ENCODE results near the gene CEP295NL. TPM values are rescaled to one million over a fixed set of nuclear protein-coding genes. Genes with fewer than 3 reads are reported as not detected.
"Not testable (repeated sequence)": the region's sequence is repeated elsewhere in the genome, so short reads cannot be mapped to it uniquely, and the experiment has no call there.

CEP295NL gene
- total and polyA plus RNA-seq, 2 experiments from 2014 or later, result 0.21 TPM; not detected in 1

GRCh38 chr17:78868391-78868790 is 34.6 kb downstream of the CEP295NL start:
- no peaks in the 10 kb centered on the region for H3K36me3 ChIP-seq
- H3K27ac ChIP-seq, result no peak overlapping the region
- no peak overlapping the region for H3K4me3 ChIP-seq
- TF ChIP-seq, protein P1, sequence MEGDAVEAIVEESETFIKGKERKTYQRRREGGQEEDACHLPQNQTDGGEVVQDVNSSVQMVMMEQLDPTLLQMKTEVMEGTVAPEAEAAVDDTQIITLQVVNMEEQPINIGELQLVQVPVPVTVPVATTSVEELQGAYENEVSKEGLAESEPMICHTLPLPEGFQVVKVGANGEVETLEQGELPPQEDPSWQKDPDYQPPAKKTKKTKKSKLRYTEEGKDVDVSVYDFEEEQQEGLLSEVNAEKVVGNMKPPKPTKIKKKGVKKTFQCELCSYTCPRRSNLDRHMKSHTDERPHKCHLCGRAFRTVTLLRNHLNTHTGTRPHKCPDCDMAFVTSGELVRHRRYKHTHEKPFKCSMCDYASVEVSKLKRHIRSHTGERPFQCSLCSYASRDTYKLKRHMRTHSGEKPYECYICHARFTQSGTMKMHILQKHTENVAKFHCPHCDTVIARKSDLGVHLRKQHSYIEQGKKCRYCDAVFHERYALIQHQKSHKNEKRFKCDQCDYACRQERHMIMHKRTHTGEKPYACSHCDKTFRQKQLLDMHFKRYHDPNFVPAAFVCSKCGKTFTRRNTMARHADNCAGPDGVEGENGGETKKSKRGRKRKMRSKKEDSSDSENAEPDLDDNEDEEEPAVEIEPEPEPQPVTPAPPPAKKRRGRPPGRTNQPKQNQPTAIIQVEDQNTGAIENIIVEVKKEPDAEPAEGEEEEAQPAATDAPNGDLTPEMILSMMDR (IDR thresholded peaks at IDR 0.05; ENCODE audit: low read depth, low read length), result no peak
- no peak for DNase-seq (ENCODE audit: low read depth in 1 of 2, low spot score in 1 of 2)
- H3K9me3 ChIP-seq (ENCODE audit: low read depth), result no peaks in the 10 kb centered on the region
- no peaks in the 10 kb centered on the region for H3K27me3 ChIP-seq
- no peaks in the 10 kb centered on the region for H3K4me1 ChIP-seq (ENCODE audit: low read depth)

DNA sequence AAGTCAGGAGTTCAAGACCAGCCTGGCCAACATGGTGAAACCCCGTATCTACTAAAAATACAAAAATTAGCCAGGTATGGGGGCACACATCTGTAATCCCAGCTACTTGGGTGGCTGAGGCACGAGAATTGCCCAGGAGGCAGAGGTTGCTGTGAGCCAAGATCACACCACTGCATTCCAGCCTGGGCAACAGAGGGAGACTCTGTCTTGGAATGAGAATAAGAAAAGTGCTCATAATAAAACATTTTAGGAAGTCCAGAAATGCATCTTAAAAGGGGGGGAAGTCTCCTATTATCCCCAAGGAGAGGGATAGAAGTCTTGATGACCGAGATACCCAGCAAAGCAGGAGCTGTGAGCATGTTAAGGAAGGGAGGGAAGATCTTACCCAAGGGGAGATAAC is 36.0 kb downstream of the CEP295NL start:
- not testable (repeated sequence) for H3K36me3 ChIP-seq; H3K27ac ChIP-seq; H3K4me1 ChIP-seq (ENCODE audit: low read depth); DNase-seq (ENCODE audit: low read depth in 1 of 2, low spot score in 1 of 2); H3K4me3 ChIP-seq; H3K9me3 ChIP-seq (ENCODE audit: low read depth); H3K27me3 ChIP-seq

GRCh38 chr17:78865682-78866390 is 37.2 kb downstream of the CEP295NL start:
- no peak overlapping the region for H3K4me3 ChIP-seq
- peak; percentile 81 to 83 for DNase-seq (ENCODE audit: low read depth in 1 of 2, low spot score in 1 of 2)
- no peaks in the 10 kb centered on the region for H3K36me3 ChIP-seq
- TF ChIP-seq, protein P1 (IDR thresholded peaks at IDR 0.05; ENCODE audit: low read depth, low read length), result peak; percentile 93
- H3K27me3 ChIP-seq, result no peaks in the 10 kb centered on the region
- no peaks in the 10 kb centered on the region for H3K9me3 ChIP-seq (ENCODE audit: low read depth)
- no peak overlapping the region for H3K27ac ChIP-seq
- no peaks in the 10 kb centered on the region for H3K4me1 ChIP-seq (ENCODE audit: low read depth)

GRCh38 chr17:78864117-78864516 is 38.9 kb downstream of the CEP295NL start:
- no peak for DNase-seq (ENCODE audit: low read depth in 1 of 2, low spot score in 1 of 2)
- H3K27me3 ChIP-seq, result no peaks in the 10 kb centered on the region
- no peak overlapping the region for H3K4me3 ChIP-seq
- H3K4me1 ChIP-seq (ENCODE audit: low read depth), result no peaks in the 10 kb centered on the region
- H3K27ac ChIP-seq, result no peak overlapping the region
- H3K9me3 ChIP-seq (ENCODE audit: low read depth), result no peaks in the 10 kb centered on the region
- H3K36me3 ChIP-seq, result no peaks in the 10 kb centered on the region
- TF ChIP-seq, protein P1 (IDR thresholded peaks at IDR 0.05; ENCODE audit: low read depth, low read length), result no peak

GRCh38 chr17:78862073-78863023 is 40.7 kb downstream of the CEP295NL start:
- Histone ChIP-seq H3K27ac (no peak overlapping the region), H3K27me3 (no peaks in the 10 kb centered on the region), H3K36me3 (no peaks in the 10 kb centered on the region), H3K4me3 (no peak overlapping the region), H3K4me1 (ENCODE audit: low read depth) (no peaks in the 10 kb centered on the region), H3K9me3 (ENCODE audit: low read depth) (no peaks in the 10 kb centered on the region)
- DNase-seq (ENCODE audit: low read depth in 1 of 2, low spot score in 1 of 2), result peak in 1 of 2 donors; percentile 95
- TF ChIP-seq, protein P1 (IDR thresholded peaks at IDR 0.05; ENCODE audit: low read depth, low read length), result no peak

- no peaks in the 10 kb centered on the region for H3K9me3 ChIP-seq (ENCODE audit: low read depth)
- no peaks in the 10 kb centered on the region for H3K27me3 ChIP-seq
- no peaks in the 10 kb centered on the region for H3K36me3 ChIP-seq
- H3K4me1 ChIP-seq (ENCODE audit: low read depth), result no peaks in the 10 kb centered on the region
- no peak overlapping the region for H3K4me3 ChIP-seq
- DNase-seq (ENCODE audit: low read depth in 1 of 2, low spot score in 1 of 2), result no peak
- H3K27ac ChIP-seq, result no peak overlapping the region
- TF ChIP-seq, protein P1 (IDR thresholded peaks at IDR 0.05; ENCODE audit: low read depth, low read length), result no peak
Observed at GRCh38 chr17:78861229-78861628, 41.8 kb downstream of the CEP295NL start.
